IMR-90 (cell line): Measurements from ENCODE around the gene TTF2.

ENCODE experiments used
- BHLHE40 ChIP-seq: fragments of 150-350 bp; IDR thresholded peaks from 2 replicates; pipeline ENCODE4 v1.6.1; 2016; ENCODE audit warnings: mild to moderate bottlenecking, low read depth, low read length
- CTCF ChIP-seq: conservative IDR thresholded peaks from 2 replicates; pipeline ENCODE4 v1.5.1; 2012; ENCODE audit warnings: mild to moderate bottlenecking, low read depth, low read length, improper control_type of control experiment
- ELK1 ChIP-seq: fragments of 150-350 bp; IDR thresholded peaks from 2 replicates; pipeline ENCODE4 v1.6.1; 2016; ENCODE audit warnings: low read depth, mild to moderate bottlenecking, low read length, moderate library complexity, borderline replicate concordance
- FOS ChIP-seq: fragments of 150-350 bp; IDR thresholded peaks from 2 replicates; pipeline ENCODE4 v1.6.1; 2016; ENCODE audit warnings: low read depth, low read length
- MAFK ChIP-seq: IDR thresholded peaks from 2 replicates; pipeline ENCODE4 v1.6.1; 2012; ENCODE audit warnings: low read depth, low read length, improper control_type of control experiment
- MAZ ChIP-seq: IDR thresholded peaks from 2 replicates; pipeline ENCODE4 v1.6.1; 2012; ENCODE audit warnings: low read depth, mild to moderate bottlenecking, low read length, improper control_type of control experiment, moderate library complexity, borderline replicate concordance
- MXI1 ChIP-seq: IDR thresholded peaks from 2 replicates; pipeline ENCODE4 v1.6.1; 2012; ENCODE audit warnings: low read depth, mild to moderate bottlenecking, low read length, moderate library complexity, borderline replicate concordance
- POLR2A ChIP-seq: IDR thresholded peaks from 2 replicates; pipeline ENCODE4 v1.6.1; 2012; ENCODE audit warnings: mild to moderate bottlenecking, low read depth, low read length
- RAD21 ChIP-seq: IDR thresholded peaks from 2 replicates; pipeline ENCODE4 v1.6.1; 2012; ENCODE audit warnings: low read length, improper control_type of control experiment
- RFX5 ChIP-seq: IDR thresholded peaks from 2 replicates; pipeline ENCODE4 v1.8.0; 2012; ENCODE audit warnings: low read depth, mild to moderate bottlenecking, low read length, moderate library complexity
- SMC3 ChIP-seq: fragments of 150-350 bp; IDR thresholded peaks from 2 replicates; pipeline ENCODE4 v1.6.1; 2016; ENCODE audit warnings: low read depth, mild to moderate bottlenecking, antibody characterized with exemption, low read length, moderate library complexity
- USF2 ChIP-seq: fragments of 150-350 bp; IDR thresholded peaks from 2 replicates; pipeline ENCODE4 v1.6.1; 2017; ENCODE audit warnings: mild to moderate bottlenecking, antibody characterized with exemption, low read length, low read depth

- no peak for TF ChIP-seq MXI1
- TF ChIP-seq SMC3, result no peak
- no peak for TF ChIP-seq CTCF
- TF ChIP-seq RFX5, result no peak
- TF ChIP-seq MAZ, result no peak
- TF ChIP-seq ELK1, result no peak
- TF ChIP-seq POLR2A, result no peak
- TF ChIP-seq FOS, result no peak
- no peak for TF ChIP-seq MAFK
- TF ChIP-seq RAD21, result no peak
- TF ChIP-seq BHLHE40, result no peak
- no peak for TF ChIP-seq USF2
These were observed 21.9 kb upstream of the TTF2 start for GRCh38 chr1:117038236-117038635.
